DMS79 treated with DMSO at 0.1 percent for 48 hours (cell line): ENCODE data around the gene KBTBD7.
"Not testable (repeated sequence)": the region's sequence is repeated elsewhere in the genome, so short reads cannot be mapped to it uniquely, and the experiment has no call there.

Source experiments
- DNase-seq: peaks from one replicate; lab custom pipeline; 2025; lab: John Stamatoyannopoulos, UW

Gene KBTBD7

DNA sequence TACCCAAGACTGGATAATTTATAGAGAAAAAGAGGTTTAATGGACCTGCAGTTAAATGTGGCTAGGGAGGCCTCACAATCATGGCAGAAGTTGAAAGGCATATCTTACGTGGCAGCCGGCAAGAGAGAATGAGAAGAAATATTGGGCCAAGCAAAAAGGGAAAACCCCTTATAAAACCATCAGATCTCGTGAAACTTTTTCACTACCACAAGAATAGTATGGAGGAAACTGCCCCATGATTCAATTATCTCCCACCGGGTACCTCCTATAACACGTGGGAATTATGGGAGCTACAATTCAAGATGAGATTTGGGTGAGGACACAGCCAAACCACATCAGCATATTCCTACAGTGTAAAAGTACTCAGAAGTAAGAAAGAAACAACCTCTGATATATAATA is 4.7 kb upstream of the KBTBD7 start:
- DNase-seq, result no peak

GRCh38 chr13:41196620-41197019 is 2.3 kb upstream of the KBTBD7 start:
- no peak for DNase-seq

DNA sequence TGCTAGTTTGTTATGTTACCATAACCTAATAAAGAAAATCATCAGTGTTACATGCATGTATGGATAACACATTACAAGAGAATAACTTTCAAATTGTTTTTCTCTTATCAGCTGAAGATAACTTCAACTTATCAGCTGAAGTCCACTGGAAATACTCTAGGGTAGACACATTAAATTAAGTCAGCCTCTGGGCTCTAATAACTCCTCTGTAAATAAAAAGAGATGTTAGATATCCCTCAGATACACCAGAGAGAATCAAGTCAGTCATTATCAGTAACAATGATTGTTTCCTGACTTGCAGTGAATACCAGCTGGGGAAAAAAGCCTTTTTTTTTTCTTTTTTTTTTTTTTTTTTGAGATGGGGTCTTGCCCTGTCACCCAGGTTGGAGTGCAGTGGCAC is 1.6 kb upstream of the KBTBD7 start:
- no peak for DNase-seq

DNA sequence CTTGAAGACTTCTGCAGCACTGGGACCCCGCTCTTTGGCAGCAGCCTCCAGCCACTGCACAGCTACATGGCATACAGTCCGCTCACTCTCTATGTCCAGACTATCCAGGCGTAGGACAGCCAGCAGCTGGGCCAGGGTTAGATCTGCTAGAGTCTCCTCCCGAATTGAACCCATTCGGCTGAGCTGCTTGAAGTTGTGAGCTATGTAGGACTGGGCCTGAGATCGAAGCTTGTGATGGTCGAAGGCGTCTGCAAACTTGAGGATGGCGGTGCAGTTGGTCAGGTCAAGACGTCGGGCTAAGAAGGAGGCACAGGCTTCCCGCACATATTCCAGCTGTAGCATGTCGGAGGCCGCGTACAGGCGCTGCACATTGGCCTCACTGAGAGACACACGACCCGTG is 900 bp downstream of the KBTBD7 start:
- no peak for DNase-seq

DNA sequence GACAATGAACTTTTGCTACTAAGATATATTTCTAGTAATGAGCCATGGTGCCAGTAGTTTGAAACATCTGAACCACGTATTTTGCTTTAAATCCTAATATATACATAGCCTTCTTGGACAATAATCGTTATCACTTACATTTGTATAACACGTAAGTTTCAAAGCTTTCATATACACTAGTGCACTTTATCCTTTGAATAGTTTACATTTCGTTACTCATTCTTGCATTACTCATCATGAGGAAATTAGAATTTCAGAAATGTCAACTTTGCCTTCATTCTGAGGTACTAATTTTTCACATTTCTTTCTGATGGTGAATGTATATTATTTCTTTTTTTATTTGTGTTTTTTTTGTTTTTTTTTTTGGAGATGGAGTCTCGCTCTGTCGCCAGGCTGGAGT is 5.8 kb downstream of the KBTBD7 start:
- DNase-seq, result no peak

- no peak for DNase-seq
Observed at GRCh38 chr13:41186481-41186880, 7.9 kb downstream of the KBTBD7 start.

GRCh38 chr13:41182231-41182630 is 12.1 kb downstream of the KBTBD7 start:
- no peak for DNase-seq

DNA sequence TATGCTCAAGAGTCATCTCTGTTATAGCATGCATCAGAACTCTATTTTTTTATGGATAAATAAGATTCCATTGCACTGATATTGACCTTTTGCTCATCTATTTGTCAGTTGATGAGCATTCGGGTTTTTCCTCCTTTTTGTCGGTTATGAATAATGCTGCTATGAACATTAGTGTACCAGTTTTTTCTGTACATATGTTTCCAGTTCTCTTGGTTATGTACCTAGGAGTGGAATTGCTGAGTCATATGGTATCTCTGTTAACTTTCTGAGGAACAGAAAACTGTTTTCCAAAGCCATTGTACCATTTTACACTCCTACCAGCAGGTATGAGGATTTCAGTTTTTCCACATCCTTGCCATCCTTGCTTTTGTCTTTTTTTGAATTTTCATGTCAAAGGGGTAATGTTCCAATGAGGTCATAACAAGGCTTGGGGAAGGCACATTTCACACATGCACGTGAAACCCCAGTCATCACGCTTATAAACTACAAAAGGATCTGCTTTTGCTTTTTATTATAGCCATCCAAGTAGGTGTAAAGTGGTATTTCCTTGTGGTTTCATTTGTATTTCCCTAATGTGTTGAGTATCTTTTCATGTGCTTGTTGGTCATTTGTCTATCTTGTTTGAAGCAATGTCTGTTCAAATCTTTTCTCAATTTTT is 14.6 kb downstream of the KBTBD7 start:
- DNase-seq, result no peak

GRCh38 chr13:41178040-41178439 is 16.3 kb downstream of the KBTBD7 start:
- no peak for DNase-seq

DNA sequence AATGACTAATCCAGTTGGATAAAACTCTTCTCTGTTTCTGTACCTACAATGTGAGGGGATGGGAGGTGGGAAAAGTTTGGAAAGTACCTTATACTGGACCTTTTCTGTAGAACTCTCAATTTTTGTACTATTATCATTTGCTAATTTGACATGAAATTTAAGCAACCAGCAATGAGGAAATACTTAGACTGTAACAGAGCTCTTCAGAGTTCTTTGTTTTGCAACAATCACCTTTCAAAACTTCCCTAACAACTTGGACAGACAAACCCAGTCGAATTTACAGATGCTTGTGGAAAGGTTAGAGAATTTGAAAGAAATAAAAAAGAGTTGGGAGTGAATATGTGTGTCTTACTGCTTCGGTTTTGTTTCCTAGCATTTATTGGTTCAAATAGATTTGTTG is 16.8 kb downstream of the KBTBD7 start:
- no peak for DNase-seq

- DNase-seq, result not testable (repeated sequence)
Observed at GRCh38 chr13:41175576-41175975, 18.8 kb downstream of the KBTBD7 start.

- no peak for DNase-seq
Observed at GRCh38 chr13:41162151-41162550, 32.2 kb downstream of the KBTBD7 start.

DNA sequence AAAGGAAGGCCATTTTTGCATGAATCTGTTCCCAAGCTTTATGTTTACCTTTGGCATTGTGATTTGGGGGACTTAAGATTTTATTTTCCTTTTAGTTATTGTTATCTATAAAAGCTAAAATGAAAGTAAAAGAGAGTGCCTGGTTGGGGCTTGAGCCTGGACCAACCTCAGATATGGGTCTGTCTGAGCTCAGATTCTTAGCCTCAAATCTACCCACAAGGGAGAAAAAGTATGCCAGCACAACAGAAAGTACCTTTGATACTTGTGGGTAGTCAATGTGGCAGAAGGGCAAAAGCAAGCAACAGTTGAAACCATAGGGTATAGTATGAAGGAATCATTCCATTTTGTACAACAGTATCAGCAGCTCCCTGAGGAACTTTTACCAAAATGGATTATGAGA is 35.2 kb downstream of the KBTBD7 start:
- no peak for DNase-seq

- DNase-seq, result no peak
Observed at GRCh38 chr13:41157048-41157717, 37.2 kb downstream of the KBTBD7 start.

DNA sequence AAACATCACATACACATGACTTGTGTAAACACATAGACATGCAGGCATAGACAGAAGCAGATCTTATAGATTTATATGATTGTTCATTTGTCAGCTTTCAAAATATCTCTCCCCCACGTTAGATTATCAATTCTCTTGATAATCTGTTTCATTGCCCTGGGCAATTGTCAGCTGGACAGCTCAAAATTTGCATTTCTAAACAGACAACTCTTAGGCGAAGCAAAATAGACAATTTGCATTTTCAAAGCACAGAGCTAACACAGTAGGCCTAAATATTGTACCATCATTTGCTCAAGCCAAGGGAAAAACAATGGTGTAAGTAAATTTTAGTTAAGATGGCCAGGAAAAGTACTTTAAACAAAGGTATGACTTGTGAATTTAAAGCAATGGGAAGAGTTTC is 37.7 kb downstream of the KBTBD7 start:
- no peak for DNase-seq

DNA sequence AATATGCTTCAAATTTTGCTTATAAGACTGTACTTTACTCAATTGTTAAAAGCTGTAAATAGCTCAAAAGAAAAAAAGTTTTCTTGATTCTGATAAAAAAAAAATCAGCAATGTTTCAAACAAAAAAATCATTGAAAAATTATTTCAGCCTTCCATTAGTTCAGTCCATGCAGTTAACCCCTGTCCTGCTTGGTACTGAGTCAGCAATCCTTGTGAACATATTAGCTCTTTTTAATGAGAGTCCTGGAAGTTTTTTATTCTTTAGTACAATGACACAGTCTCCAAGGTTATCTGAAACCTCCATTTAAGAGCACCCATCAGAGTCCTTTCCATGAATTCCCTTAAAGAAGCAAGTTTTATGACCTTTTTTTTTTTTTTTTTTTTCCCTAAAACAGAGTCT is 40.3 kb downstream of the KBTBD7 start:
- no peak for DNase-seq

- no peak for DNase-seq
Observed at GRCh38 chr13:41152005-41152404, 42.4 kb downstream of the KBTBD7 start.

DNA sequence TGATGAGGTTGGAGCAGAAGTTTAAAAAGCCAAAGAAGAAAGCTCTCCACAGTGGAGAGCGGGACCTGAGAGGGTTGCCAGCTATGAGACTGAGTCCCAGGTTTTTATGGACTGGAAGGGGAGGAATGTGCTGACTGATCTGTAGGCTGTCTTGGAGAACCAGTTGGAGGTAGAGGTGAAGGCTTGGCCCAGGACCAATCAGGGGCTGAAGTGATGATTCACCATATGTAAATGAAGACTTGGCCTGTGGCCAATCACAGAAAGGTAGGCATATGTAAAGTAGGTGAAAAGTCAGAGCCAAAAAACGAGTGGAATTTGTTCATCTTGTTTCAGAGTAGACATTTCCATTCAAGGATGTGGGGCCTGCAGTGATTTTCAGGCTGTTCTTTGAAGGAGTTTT is 44.3 kb downstream of the KBTBD7 start:
- no peak for DNase-seq

- no peak for DNase-seq
Observed at GRCh38 chr13:41148419-41149283, 45.7 kb downstream of the KBTBD7 start.

- no peak for DNase-seq
Observed at GRCh38 chr13:41145136-41145908, 49.0 kb downstream of the KBTBD7 start.

DNA sequence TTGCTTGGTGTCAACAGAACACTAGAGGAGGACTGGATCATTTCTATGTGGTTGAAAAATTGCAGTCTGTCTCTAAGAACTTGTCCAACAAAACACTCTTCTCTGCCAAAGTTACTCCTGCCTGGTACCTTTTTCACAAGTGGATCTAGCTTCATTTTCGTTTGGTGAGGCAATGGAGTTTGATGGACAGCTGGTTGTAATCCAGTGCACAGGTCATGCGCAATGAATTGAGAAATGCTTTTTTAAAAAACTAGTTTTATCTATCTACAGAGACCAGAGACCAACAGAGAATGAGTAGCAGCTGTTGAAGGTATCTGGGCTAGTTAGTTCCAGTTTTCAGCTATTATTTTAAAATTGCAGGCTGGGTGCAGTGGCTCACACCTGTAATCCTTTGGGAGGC is 49.8 kb downstream of the KBTBD7 start:
- no peak for DNase-seq
